Rectal smooth muscle tissue (tissue), 1 donor: Measurements from ENCODE around the gene ZMIZ1.

Source experiments
- H3K27ac ChIP-seq: one replicate; pipeline ENCODE4 v1.7.0; 2013; ENCODE audit warnings: low read depth, low read length, inconsistent platforms
- H3K27me3 ChIP-seq: one replicate; pipeline ENCODE4 v1.7.0; 2013; ENCODE audit warnings: low read length; ENCODE audit not compliant: control insufficient read depth, insufficient read depth
- H3K36me3 ChIP-seq: one replicate; pipeline ENCODE4 v1.7.0; 2013; ENCODE audit warnings: low read length; ENCODE audit not compliant: control insufficient read depth, insufficient read depth
- H3K4me1 ChIP-seq: one replicate; pipeline ENCODE4 v1.7.0; 2013; ENCODE audit warnings: low read length; ENCODE audit not compliant: control insufficient read depth, insufficient read depth
- H3K4me3 ChIP-seq: one replicate; pipeline ENCODE4 v1.7.0; 2013; ENCODE audit warnings: low read length
- H3K9ac ChIP-seq: one replicate; pipeline ENCODE4 v1.7.0; 2013; ENCODE audit warnings: low read length

Gene ZMIZ1

GRCh38 chr10:79321494-79321882 lies 252.7 kb downstream of the ZMIZ1 start:
- H3K27ac ChIP-seq = no peak overlapping the region
- H3K27me3 ChIP-seq = no peaks in the 10 kb centered on the region
- no peaks in the 10 kb centered on the region for H3K36me3 ChIP-seq
- H3K4me3 ChIP-seq = no peak overlapping the region
- H3K9ac ChIP-seq = no peak overlapping the region
- peaks cover 4% of the 10 kb centered on the region for H3K4me1 ChIP-seq

- H3K27me3 ChIP-seq = no peaks in the 10 kb centered on the region
- H3K27ac ChIP-seq = no peak overlapping the region
- peaks cover 4% of the 10 kb centered on the region for H3K4me1 ChIP-seq
- no peaks in the 10 kb centered on the region for H3K36me3 ChIP-seq
- no peak overlapping the region for H3K4me3 ChIP-seq
- H3K9ac ChIP-seq = no peak overlapping the region
Observed at GRCh38 chr10:79321951-79322350, 253.2 kb downstream of the ZMIZ1 start.

- H3K9ac ChIP-seq = no peak overlapping the region
- H3K36me3 ChIP-seq = no peaks in the 10 kb centered on the region
- peaks cover 4% of the 10 kb centered on the region for H3K4me1 ChIP-seq
- H3K4me3 ChIP-seq = no peak overlapping the region
- peak overlapping the region; percentile 7 for H3K27ac ChIP-seq
- no peaks in the 10 kb centered on the region for H3K27me3 ChIP-seq
Observed at GRCh38 chr10:79322616-79323543, 254.1 kb downstream of the ZMIZ1 start.

- H3K36me3 ChIP-seq = no peaks in the 10 kb centered on the region
- no peak overlapping the region for H3K9ac ChIP-seq
- H3K4me3 ChIP-seq = no peak overlapping the region
- H3K4me1 ChIP-seq = peaks cover 4% of the 10 kb centered on the region
- H3K27me3 ChIP-seq = no peaks in the 10 kb centered on the region
- H3K27ac ChIP-seq = peak overlapping the region; percentile 7
Observed at GRCh38 chr10:79323602-79324001, 254.8 kb downstream of the ZMIZ1 start.

- Histone ChIP-seq H3K36me3 (no peaks in the 10 kb centered on the region), H3K27me3 (no peaks in the 10 kb centered on the region), H3K9ac (no peak overlapping the region), H3K4me1 (peaks cover 4% of the 10 kb centered on the region), H3K4me3 (no peak overlapping the region), H3K27ac (no peak overlapping the region)
Observed at GRCh38 chr10:79324032-79324695, 255.4 kb downstream of the ZMIZ1 start.

GRCh38 chr10:79326361-79327089 lies 257.8 kb downstream of the ZMIZ1 start:
- Histone ChIP-seq H3K27ac (no peak overlapping the region), H3K4me1 (peaks cover 4% of the 10 kb centered on the region), H3K4me3 (no peak overlapping the region), H3K9ac (no peak overlapping the region), H3K27me3 (no peaks in the 10 kb centered on the region), H3K36me3 (no peaks in the 10 kb centered on the region)

- peaks cover 4% of the 10 kb centered on the region for H3K4me1 ChIP-seq
- H3K36me3 ChIP-seq = no peaks in the 10 kb centered on the region
- no peaks in the 10 kb centered on the region for H3K27me3 ChIP-seq
- no peak overlapping the region for H3K4me3 ChIP-seq
- H3K9ac ChIP-seq = no peak overlapping the region
- no peak overlapping the region for H3K27ac ChIP-seq
Observed at GRCh38 chr10:79327090-79327457, 258.3 kb downstream of the ZMIZ1 start.

- H3K27me3 ChIP-seq = no peaks in the 10 kb centered on the region
Observed at GRCh38 chr10:79328147-79328701, 259.5 kb downstream of the ZMIZ1 start.

GRCh38 chr10:79328737-79329504 lies 260.2 kb downstream of the ZMIZ1 start:
- no peaks in the 10 kb centered on the region for H3K36me3 ChIP-seq
- H3K9ac ChIP-seq = no peak overlapping the region
- no peaks in the 10 kb centered on the region for H3K4me1 ChIP-seq
- H3K27me3 ChIP-seq = no peaks in the 10 kb centered on the region
- no peak overlapping the region for H3K4me3 ChIP-seq
- no peak overlapping the region for H3K27ac ChIP-seq

More at GRCh38 chr10:79328147-79328701, 259.5 kb downstream of the ZMIZ1 start:
- no peaks in the 10 kb centered on the region for H3K36me3 ChIP-seq
- no peak overlapping the region for H3K9ac ChIP-seq
- H3K27ac ChIP-seq = no peak overlapping the region
- no peak overlapping the region for H3K4me3 ChIP-seq
- no peaks in the 10 kb centered on the region for H3K4me1 ChIP-seq

GRCh38 chr10:79329529-79329928 lies 260.8 kb downstream of the ZMIZ1 start:
- Histone ChIP-seq H3K9ac (no peak overlapping the region), H3K4me3 (no peak overlapping the region), H3K36me3 (no peaks in the 10 kb centered on the region), H3K4me1 (no peaks in the 10 kb centered on the region), H3K27ac (no peak overlapping the region), H3K27me3 (no peaks in the 10 kb centered on the region)

- Histone ChIP-seq H3K4me3 (no peak overlapping the region), H3K4me1 (no peaks in the 10 kb centered on the region), H3K36me3 (no peaks in the 10 kb centered on the region), H3K9ac (no peak overlapping the region), H3K27ac (no peak overlapping the region), H3K27me3 (no peaks in the 10 kb centered on the region)
Observed at GRCh38 chr10:79331226-79331625, 262.5 kb downstream of the ZMIZ1 start.
